Measurements from ENCODE around the gene RNF114.

DNA sequence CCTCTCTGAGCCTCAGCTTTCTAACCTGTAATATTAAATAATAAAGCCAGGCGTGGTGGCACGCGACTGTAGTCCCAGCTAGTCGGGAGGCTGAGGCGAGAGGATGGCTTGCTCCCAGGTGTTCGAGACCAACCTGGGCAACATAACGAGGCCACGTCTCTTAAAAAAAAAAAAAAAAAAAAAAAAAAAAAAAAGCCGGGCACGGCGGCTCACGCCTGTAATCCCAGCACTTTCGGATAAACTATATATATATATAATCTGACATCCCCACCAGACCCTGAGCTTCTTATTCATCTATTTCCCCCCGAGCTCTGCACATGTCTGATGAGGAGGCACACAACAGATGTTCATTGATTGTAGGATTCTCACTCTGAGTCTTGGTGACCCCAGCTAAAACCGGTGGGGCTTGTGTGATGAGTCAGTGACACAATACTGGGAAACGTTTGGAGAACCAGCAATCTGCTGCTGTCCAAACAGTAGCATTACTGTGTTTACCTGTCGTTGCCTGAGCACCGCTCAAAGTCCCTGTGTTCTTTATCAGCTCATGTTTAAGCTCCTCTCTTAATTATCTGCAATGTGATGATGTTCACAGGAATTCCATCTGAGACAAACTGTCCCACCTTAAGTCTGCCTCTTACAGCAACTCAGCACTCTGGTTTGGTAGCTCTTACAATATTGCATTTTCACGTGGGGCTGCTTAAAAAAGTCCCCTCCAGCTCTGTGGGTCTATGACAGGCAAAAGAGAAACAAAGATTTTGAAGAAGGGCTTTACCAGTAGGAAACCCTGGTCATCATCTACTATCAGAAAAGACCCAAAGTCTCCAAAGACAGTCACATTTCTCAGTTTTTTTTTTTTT lies 19.8 kb upstream of the RNF114 start:
- TF ChIP-seq, protein P1, sequence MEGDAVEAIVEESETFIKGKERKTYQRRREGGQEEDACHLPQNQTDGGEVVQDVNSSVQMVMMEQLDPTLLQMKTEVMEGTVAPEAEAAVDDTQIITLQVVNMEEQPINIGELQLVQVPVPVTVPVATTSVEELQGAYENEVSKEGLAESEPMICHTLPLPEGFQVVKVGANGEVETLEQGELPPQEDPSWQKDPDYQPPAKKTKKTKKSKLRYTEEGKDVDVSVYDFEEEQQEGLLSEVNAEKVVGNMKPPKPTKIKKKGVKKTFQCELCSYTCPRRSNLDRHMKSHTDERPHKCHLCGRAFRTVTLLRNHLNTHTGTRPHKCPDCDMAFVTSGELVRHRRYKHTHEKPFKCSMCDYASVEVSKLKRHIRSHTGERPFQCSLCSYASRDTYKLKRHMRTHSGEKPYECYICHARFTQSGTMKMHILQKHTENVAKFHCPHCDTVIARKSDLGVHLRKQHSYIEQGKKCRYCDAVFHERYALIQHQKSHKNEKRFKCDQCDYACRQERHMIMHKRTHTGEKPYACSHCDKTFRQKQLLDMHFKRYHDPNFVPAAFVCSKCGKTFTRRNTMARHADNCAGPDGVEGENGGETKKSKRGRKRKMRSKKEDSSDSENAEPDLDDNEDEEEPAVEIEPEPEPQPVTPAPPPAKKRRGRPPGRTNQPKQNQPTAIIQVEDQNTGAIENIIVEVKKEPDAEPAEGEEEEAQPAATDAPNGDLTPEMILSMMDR (IDR thresholded peaks at IDR 0.05; ENCODE audit: insufficient read depth, low read depth, low read length) = no peak
- no peak for TF ChIP-seq EZH2 (IDR thresholded peaks at IDR 0.05; ENCODE audit: insufficient read depth, low read length)
